Suprapubic skin (tissue), 2 donors: ENCODE results near the gene CC2D1A.

Source experiments
- EP300 ChIP-seq: sonication (generic); formaldehyde crosslinking; IDR thresholded peaks from one replicate; pipeline ENCODE4 v1.6.1; 2017; ENCODE audit warnings: antibody characterized with exemption
- POLR2A ChIP-seq, 2 donors: fragments of 450-650 bp; IDR thresholded peaks; one replicate each; pipeline ENCODE4 v1.6.1; 2017; ENCODE audit warnings: antibody characterized with exemption in 2 of 2, mild to moderate bottlenecking in 2 of 2, moderate library complexity in 2 of 2

DNA sequence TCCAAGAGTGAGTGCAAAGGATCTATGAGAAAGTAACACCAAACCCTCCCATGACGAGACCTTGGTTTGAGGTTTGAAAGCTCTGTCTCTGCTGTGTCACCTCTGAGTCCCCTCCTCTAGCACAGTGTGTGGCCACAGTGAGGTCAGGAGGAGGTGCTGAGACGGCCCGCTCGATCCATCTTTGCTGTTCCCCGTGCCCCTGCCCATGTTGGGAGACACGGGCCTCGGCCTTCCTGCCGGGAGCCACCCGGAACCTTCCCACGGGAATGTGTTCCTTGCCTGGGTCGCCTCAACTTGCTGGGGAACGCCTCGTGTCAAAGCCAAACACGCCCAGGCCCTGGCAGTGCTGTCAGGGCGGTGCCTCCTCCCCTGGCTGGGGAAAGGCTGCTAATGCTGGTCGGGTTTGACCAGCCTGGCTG is 19.0 kb upstream of the CC2D1A start:
- no peak for TF ChIP-seq POLR2A (IDR thresholded peaks at IDR 0.05)
- TF ChIP-seq EP300: no peak
